Smooth muscle cell (in vitro differentiated cells): Measurements from ENCODE around the gene NKIRAS2. TPM values are rescaled to one million over a fixed set of nuclear protein-coding genes. Genes with fewer than 3 reads are reported as not detected.

Experiments used
- DNase-seq: peaks from one replicate; lab custom pipeline; 2025; ENCODE audit not compliant: unreplicated experiment; lab: John Stamatoyannopoulos, UW
- H2AFZ ChIP-seq: fragments of 200-600 bp; sonication (generic); 2 replicates; pipeline ENCODE4 v1.6.0; 2016; ENCODE audit warnings: antibody characterized with exemption, low read depth, mild to moderate bottlenecking
- H3F3A ChIP-seq: fragments of 200-600 bp; sonication (generic); 2 replicates; pipeline ENCODE4 v1.6.0; 2017; ENCODE audit warnings: antibody characterized with exemption, low read depth
- H3K27ac ChIP-seq: fragments of 200-600 bp; sonication (generic); 2 replicates; pipeline ENCODE4 v1.5.1; 2016; ENCODE audit warnings: low read depth, mild to moderate bottlenecking
- H3K27me3 ChIP-seq: fragments of 200-600 bp; sonication (generic); 2 replicates; pipeline ENCODE4 v1.6.1; 2016; ENCODE audit warnings: low read depth, mild to moderate bottlenecking
- H3K36me3 ChIP-seq: fragments of 200-600 bp; sonication (generic); 2 replicates; pipeline ENCODE4 v1.5.1; 2016; ENCODE audit warnings: low read depth
- H3K4me1 ChIP-seq: fragments of 200-600 bp; sonication (generic); 2 replicates; pipeline ENCODE4 v1.5.1; 2016; ENCODE audit warnings: low read depth
- H3K4me2 ChIP-seq: fragments of 200-600 bp; sonication (generic); 2 replicates; pipeline ENCODE4 v1.6.0; 2016; ENCODE audit warnings: mild to moderate bottlenecking
- H3K4me3 ChIP-seq: fragments of 200-600 bp; sonication (generic); 2 replicates; pipeline ENCODE4 v1.5.1; 2016; ENCODE audit warnings: mild to moderate bottlenecking
- H3K79me2 ChIP-seq: fragments of 200-600 bp; sonication (generic); 2 replicates; pipeline ENCODE4 v1.6.0; 2016; ENCODE audit warnings: low read depth, mild to moderate bottlenecking
- H3K9ac ChIP-seq: fragments of 200-600 bp; sonication (generic); 2 replicates; pipeline ENCODE4 v1.6.0; 2016; ENCODE audit warnings: low read depth
- H3K9me3 ChIP-seq: fragments of 200-600 bp; sonication (generic); replicated peaks from 2 replicates; pipeline ENCODE4 v1.5.1; 2016; ENCODE audit warnings: low read depth
- H4K20me1 ChIP-seq: fragments of 200-600 bp; sonication (generic); 2 replicates; pipeline ENCODE4 v1.6.0; 2016; ENCODE audit warnings: low read depth
- WGBS: methylation state at CpG from one replicate; pipeline ENCODE4 v1.1.7; 2016; ENCODE audit warnings: low lambda C conversion rate; 5-methylcytosine and 5-hydroxymethylcytosine counted together
- polyA plus RNA-seq: library from polyadenylated mRNA; unstranded; fragments of >200 nt; fragmentation: Nextera tagmentation; extraction: Ambion mirVana; gene quantifications from 2 replicates; pipeline ENCODE4 v1.2.1, GENCODE V29; 2016
- total RNA-seq: library from RNA; depleted of rRNA; stranded (reverse); fragments of >200 nt; gene quantifications from 2 replicates; pipeline ENCODE4 v1.2.3, GENCODE V29; 2014
- TF ChIP-seq, protein P1 (sequence below): fragments of 200-600 bp; sonication (generic); IDR thresholded peaks from 2 replicates; pipeline ENCODE4 v1.5.1; 2017; ENCODE audit warnings: borderline replicate concordance, mild to moderate bottlenecking, antibody characterized with exemption; ENCODE audit not compliant: insufficient read depth, poor library complexity, severe bottlenecking

NKIRAS2 gene
- total and polyA plus RNA-seq, 2 experiments from 2014 or later: 21.3 to 50.1 TPM

DNA sequence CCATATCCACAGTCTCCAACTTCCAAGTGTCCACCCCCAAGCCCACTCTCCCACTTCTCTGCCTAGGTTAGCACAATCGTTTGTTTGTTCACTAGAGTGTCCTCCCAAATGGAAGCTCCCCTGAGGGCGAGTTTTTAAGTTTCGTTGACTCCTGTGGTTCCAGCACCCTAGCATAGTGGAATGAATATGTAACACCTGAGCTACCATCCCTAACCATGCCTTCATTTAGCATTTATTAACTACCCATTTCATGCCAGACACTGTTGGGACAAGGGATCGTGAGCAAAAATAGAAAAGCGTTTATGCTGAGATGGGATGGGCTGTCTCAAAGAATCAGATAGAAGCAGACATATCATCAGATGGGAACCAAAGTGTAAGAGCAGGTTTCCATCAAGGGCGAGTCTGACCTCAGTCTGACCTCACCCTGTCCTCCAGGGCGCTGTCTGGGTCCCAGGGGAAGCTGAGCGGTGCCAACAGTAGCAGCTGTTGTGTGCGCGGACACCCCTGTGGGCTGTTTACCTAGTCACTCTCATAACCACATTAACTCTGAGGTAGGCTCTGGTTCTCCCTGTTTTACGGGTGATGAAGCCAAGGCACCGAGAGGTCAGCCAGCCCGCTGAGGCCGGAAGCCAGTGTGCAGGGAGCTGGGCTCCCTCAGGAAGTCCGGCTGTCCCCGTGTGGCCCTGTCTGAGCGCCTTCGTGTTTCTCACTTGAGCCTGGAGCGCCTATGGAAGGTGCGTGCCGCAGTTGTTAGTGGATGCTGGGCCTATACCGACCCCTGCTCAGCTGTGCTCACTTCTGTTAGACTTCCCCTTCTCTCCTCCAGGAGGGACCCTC lies 47.1 kb upstream of the NKIRAS2 start:
- H3K9me3 ChIP-seq: no peaks in the 10 kb centered on the region
- 95% methylated on average over 22 of the region's 22 CpGs for WGBS
- H2AFZ ChIP-seq: no peak overlapping the region
- no peaks in the 10 kb centered on the region for H3K27me3 ChIP-seq
- no peaks in the 10 kb centered on the region for H3K4me1 ChIP-seq
- no peaks in the 10 kb centered on the region for H3F3A ChIP-seq
- DNase-seq: no peak
- peaks cover 26% of the 10 kb centered on the region for H3K79me2 ChIP-seq
- H3K36me3 ChIP-seq: peaks cover 6% of the 10 kb centered on the region
- H3K9ac ChIP-seq: no peak overlapping the region
- no peak overlapping the region for H3K27ac ChIP-seq
- TF ChIP-seq, protein P1, sequence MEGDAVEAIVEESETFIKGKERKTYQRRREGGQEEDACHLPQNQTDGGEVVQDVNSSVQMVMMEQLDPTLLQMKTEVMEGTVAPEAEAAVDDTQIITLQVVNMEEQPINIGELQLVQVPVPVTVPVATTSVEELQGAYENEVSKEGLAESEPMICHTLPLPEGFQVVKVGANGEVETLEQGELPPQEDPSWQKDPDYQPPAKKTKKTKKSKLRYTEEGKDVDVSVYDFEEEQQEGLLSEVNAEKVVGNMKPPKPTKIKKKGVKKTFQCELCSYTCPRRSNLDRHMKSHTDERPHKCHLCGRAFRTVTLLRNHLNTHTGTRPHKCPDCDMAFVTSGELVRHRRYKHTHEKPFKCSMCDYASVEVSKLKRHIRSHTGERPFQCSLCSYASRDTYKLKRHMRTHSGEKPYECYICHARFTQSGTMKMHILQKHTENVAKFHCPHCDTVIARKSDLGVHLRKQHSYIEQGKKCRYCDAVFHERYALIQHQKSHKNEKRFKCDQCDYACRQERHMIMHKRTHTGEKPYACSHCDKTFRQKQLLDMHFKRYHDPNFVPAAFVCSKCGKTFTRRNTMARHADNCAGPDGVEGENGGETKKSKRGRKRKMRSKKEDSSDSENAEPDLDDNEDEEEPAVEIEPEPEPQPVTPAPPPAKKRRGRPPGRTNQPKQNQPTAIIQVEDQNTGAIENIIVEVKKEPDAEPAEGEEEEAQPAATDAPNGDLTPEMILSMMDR: no peak
- H3K4me3 ChIP-seq: no peak overlapping the region
- peaks cover 17% of the 10 kb centered on the region for H4K20me1 ChIP-seq
- H3K4me2 ChIP-seq: no peak overlapping the region

DNA sequence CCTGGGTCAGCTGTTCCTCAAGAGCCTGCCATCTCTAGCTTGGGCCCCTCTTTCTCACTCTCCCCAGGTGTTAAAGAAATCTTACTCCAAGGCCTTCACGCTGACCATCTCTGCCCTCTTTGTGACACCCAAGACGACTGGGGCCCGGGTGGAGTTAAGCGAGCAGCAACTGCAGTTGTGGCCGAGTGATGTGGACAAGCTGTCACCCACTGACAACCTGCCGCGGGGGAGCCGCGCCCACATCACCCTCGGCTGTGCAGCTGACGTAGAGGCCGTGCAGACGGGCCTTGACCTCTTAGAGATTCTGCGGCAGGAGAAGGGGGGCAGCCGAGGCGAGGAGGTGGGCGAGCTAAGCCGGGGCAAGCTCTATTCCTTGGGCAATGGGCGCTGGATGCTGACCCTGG lies 46.5 kb upstream of the NKIRAS2 start:
- WGBS: 94% methylated on average over 19 of the region's 19 CpGs
- TF ChIP-seq, protein P1: no peak
- Histone ChIP-seq H3K9ac (no peak overlapping the region), H4K20me1 (peaks cover 17% of the 10 kb centered on the region), H3K4me1 (no peaks in the 10 kb centered on the region), H3K9me3 (no peaks in the 10 kb centered on the region), H3K4me3 (no peak overlapping the region), H3K27me3 (no peaks in the 10 kb centered on the region), H3K79me2 (peaks cover 21% of the 10 kb centered on the region), H3K36me3 (peaks cover 6% of the 10 kb centered on the region), H2AFZ (no peak overlapping the region), H3K4me2 (no peak overlapping the region), H3F3A (no peaks in the 10 kb centered on the region), H3K27ac (no peak overlapping the region)
- no peak for DNase-seq

DNA sequence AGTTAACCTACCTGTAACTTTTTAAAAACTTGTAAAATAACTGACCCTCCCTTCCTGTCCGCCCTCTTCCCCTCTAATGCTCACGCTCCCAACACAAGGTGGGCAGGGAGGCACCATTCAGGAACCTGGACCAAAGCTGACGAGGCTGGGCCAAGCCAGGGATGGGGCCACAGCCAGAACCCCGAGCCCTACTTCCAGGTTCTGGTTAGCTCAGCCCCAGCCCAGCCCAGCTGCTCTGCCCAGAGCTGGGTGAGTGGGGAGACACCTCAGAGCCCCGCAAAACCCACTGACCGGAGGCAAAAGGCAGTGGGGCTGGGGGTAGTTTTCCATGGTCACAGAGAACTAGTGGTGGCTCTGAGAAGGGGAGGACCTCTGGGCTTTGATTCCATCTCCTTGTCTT lies 45.9 kb upstream of the NKIRAS2 start:
- peaks cover 16% of the 10 kb centered on the region for H3K79me2 ChIP-seq
- H3K4me3 ChIP-seq: no peak overlapping the region
- H3K4me2 ChIP-seq: no peak overlapping the region
- H3K4me1 ChIP-seq: no peaks in the 10 kb centered on the region
- peaks cover 6% of the 10 kb centered on the region for H3K36me3 ChIP-seq
- no peaks in the 10 kb centered on the region for H3F3A ChIP-seq
- H3K27ac ChIP-seq: no peak overlapping the region
- no peak for DNase-seq
- H3K27me3 ChIP-seq: no peaks in the 10 kb centered on the region
- TF ChIP-seq, protein P1: no peak
- 87% methylated on average over 6 of the region's 6 CpGs for WGBS
- no peak overlapping the region for H2AFZ ChIP-seq
- peaks cover 17% of the 10 kb centered on the region for H4K20me1 ChIP-seq
- H3K9ac ChIP-seq: no peak overlapping the region
- H3K9me3 ChIP-seq: no peaks in the 10 kb centered on the region

DNA sequence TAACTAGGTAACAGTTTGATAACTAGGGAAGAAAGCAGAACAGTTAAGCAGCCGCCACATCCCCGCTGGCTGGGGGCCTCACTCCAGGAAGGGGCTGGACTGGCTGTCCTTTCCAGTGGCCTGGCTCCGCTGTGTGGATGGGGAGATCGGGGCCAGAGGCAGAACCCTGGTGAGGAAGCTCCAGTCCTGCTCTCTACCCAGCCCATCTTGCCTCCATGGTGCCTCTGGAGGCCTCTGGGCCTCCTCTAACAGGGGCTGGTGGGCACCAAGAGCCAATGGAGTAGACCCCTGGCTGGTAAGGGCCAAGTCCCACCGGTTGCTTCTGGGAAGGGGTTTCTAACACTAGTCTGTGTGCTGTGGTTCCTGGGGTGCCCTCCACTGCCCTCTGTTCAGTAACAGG lies 45.2 kb upstream of the NKIRAS2 start:
- H3K27ac ChIP-seq: no peak overlapping the region
- H3K36me3 ChIP-seq: peaks cover 6% of the 10 kb centered on the region

More for the DNA sequence above, 45.2 kb upstream of the NKIRAS2 start:
- Histone ChIP-seq H3K79me2 (peaks cover 9% of the 10 kb centered on the region), H3F3A (no peaks in the 10 kb centered on the region), H3K4me2 (no peak overlapping the region), H4K20me1 (peaks cover 17% of the 10 kb centered on the region), H3K27me3 (no peaks in the 10 kb centered on the region), H3K9ac (no peak overlapping the region), H3K4me1 (no peaks in the 10 kb centered on the region), H2AFZ (no peak overlapping the region), H3K4me3 (no peak overlapping the region), H3K9me3 (no peaks in the 10 kb centered on the region)
- TF ChIP-seq, protein P1: no peak
- DNase-seq: no peak
- 98% methylated on average over 5 of the region's 5 CpGs for WGBS
